GM21447 (cell line): Measurements from ENCODE around the gene PRDX1.
"Not testable (repeated sequence)": the region's sequence is repeated elsewhere in the genome, so short reads cannot be mapped to it uniquely, and the experiment has no call there.

ENCODE experiments used
- ATAC-seq: cut with Tn5 transposase; IDR thresholded peaks from one replicate; pipeline ENCODE4 v1.9.1; 2021; ENCODE audit not compliant: unreplicated experiment

The PRDX1 gene

DNA sequence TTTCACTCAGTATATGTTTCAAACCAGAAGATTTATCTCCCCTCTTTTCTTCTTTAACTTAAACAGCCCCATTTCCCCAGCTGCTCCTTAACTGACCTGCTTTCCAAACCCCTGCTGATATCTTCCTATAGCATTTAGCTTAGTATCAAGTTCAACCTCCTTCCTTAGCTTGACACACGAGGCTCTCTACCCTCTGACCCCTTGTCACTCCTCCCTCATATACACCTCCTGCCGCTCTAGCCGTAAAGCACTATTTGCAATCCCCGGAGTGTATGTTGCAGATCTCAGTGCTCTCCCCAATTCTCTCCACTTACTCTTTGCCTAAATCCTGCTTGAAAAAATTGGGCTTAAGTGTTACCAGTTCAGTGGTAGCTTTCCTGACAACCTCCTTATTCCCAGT, 15.2 kb upstream of the PRDX1 start:
- no peak for ATAC-seq

DNA sequence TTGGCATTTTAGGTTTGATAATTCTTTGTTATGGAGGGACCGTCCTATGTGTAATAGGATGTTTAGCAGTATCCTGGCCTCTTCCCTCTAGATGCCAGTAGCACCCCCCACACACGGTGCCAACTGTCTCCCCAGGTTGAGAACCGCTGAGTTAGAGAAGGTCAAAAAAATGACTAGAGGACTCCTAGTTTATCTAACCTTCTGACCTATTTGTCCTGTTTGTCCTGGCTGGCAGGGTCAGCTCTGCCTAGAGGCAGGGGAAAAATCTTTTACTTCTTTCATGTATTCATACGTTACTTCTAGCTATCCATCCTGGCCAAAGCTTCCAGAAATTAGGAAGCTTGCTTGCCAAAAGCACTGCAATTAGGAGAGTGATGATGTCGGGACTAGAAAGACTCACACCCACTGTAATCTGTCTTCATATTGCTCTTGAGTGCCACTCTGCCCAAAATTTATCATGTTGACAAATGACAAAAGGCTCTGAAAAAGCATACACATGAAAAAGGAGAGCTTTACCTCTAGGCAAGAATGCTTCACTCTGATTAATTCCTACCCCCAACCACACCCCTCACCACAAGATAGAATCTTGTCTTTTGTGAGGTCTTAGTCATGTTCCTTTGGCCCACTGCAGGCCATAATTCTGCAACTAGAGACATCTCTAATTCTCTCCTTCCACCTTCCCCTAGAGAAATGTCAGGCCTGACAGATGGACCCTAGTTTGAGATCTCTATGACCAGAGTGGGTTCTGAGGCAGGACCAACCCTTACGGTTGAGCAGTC, 14.5 kb upstream of the PRDX1 start:
- ATAC-seq: no peak

DNA sequence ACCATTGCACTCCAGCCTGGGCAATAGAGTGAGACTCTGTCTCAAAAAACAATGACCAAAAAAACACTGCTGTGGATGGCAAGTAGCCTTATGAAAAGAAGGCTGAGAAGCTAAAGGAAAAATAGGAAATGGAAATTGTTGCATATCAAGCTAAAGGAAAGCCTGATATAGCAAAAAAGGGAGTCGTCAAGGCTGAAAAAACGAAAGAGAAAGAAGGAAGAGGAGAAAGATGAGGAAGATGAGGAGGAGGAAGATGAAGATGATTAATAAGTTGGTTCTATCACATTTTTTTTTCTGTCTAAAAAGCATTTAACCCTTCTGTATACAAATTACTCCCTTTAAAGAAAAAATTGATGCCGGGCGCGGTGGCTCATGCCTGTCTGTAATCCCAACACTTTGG, 10.2 kb upstream of the PRDX1 start:
- no peak for ATAC-seq

DNA sequence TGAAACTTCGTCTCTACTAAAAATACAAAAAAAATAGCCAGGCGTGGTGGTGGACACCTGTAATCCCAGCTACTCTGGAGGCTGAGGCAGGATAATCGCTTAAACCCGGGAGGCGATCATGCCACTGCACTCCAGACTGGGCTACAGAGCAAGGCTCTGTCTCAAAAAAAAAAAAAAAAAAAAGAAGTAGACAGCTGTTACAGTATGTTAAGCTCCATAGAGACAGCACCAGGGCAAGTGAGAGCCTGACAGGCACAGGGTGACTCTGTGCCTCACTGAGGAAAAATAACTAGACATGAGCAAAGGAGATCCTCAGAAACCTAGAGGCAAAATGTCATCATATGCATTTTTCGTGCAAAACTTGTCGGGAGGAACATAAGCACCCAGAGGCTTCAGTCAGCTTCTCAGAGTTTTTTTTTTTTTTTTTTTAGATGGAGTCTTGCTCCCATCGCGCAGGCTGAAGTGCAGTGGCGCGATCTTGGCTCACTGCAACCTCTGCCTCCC, 9.0 kb upstream of the PRDX1 start:
- ATAC-seq: no peak

DNA sequence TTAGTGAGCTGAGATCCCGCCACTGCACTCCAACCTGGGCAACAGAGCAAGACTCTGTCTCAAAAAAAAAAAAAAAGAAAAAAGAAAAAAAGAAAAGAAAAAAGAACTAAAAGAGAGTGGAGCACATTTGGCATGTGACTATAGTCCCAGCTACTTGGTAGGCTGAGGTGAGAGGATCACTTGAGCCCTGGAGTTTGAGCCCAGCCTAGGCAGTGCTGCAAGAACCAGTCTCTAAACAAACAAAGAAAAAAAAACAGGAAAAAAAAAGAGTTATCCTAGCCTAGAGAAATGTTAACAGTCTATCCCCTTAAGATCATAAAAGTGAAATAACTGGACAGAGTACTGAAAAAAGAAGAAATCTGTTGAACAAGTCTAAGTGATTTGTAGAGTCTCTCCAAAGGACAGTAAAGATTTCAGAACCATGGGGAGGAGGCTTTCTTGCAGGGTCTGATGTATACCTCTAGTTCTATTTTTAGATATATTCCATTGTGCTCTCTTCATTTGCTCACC, 4.5 kb upstream of the PRDX1 start:
- no peak for ATAC-seq

DNA sequence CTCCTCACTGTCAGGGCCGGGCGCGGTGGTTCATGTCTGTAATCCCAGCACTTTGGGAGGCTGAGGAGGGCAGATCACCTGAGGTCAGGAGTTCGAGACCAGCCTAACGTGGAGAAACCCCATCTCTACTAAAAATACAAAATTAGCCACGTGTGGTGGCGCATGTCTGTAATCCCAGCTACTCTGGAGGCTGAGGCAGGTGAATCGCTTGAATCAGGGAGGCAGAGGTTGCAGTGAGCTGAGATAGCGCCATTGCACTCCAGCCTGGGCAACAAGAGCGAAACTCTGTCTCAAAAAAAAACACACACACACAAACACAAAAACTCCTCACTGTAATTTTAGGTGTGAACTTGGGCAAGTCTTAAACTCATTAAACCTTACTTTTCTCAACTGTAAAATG, 2.3 kb upstream of the PRDX1 start:
- not testable (repeated sequence) for ATAC-seq

DNA sequence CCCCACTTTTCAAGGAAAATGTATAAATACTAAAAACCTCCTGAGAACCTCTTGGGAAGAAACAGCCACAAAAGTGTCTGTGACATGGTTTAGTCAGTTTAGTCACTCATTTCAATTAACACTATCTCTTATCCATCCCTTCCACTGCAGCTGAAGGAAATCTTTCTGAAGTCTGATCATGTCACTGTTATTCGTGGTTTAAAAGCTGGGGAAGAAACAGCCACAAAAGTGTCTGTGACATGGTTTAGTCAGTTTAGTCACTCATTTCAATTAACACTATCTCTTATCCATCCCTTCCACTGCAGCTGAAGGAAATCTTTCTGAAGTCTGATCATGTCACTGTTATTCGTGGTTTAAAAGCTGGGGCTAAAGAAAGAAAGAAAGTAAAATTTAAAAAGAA, 1.8 kb upstream of the PRDX1 start:
- not testable (repeated sequence) for ATAC-seq

DNA sequence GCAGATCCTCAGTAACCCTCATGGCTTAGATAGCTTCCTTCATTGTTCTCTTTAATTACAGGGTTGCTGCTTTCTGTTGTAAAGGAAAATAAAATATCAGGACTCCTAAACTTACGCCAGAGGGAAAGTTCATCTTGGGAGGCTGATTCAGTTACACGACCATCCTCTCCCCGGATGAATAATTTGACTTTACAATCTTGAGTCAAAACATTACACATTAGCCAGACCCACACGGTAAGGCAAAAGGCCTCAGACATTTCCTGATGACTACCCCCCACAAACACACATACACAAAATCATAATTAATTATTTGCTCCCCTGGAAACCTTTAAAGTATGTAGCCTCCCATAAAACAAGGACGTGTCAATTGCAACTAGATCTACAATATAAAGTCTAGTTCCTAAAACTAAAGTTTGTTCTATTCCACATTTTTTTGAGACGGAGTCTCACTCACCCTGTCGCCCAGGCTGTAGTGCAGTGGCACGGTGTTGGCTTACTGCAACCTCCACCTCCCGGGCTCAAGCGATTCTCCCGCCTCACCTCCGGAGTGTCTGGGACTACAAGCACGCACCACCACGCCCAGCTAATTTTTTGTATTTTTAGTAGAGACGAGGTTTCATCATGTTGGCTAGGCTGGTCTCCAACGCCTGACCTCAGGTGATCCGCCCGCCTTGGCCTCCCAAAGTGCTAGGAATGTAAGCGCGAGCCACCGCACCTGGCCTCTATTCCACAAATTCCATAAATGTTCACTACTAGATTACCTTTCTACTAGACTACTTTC, 830 bp upstream of the PRDX1 start:
- no peak for ATAC-seq

DNA sequence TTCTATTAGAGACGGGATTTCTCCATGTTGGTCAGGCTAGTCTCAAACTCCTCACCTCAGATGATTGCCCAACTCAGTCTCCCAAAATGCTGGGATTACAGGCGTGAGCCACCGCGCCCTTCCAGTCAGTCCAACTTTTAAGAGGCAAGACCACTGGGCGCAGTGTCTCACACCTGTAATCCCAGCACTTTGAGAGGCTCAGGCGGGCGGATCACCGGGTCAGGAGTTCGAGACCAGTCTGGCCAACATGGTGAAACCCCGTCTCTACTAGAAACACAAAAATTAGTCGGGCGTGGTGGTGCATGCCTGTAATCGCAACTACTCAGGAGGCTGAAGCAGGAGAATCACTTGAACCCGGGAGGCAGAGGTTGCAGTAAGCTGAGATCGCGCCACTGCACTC, 1.9 kb downstream of the PRDX1 start:
- ATAC-seq: not testable (repeated sequence)

DNA sequence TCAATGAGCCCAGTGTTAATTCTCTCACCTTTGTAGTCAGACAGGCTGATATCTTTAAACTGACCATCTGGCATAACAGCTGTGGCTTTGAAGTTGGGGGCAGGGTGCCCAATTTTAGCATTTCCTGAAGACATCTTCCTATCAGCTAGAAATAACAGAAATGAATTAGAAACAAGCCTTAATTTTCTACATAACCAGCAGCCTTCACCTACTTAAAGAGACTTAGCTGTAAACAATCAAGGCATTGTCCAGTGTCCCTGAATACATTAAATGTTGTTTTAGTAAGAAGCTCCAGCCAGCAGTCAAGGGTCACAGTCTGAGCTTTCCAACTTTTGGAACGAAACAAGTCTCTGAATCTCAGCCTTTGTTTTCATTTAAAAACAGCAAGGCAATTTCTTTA, 2.8 kb downstream of the PRDX1 start:
- ATAC-seq: no peak

DNA sequence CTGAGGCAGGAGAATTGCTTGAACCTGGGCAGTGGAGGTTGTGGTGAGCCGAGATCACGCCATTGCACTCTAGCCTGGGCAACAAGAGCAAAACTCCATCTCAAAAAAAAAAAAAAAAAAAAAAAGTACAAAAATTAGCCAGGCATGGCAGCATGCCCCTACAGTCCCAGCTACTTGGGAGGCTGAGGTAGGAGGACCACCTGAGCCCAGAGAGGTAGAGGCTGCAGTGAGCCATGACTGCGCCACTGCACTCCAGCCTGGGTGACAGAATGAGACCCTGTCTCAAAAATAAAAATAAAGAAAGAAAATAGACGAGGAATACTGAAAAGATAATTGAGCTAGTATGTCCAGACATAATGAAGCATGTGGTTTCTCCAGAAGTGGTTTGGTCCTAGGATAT, 3.3 kb downstream of the PRDX1 start:
- ATAC-seq: not testable (repeated sequence)

DNA sequence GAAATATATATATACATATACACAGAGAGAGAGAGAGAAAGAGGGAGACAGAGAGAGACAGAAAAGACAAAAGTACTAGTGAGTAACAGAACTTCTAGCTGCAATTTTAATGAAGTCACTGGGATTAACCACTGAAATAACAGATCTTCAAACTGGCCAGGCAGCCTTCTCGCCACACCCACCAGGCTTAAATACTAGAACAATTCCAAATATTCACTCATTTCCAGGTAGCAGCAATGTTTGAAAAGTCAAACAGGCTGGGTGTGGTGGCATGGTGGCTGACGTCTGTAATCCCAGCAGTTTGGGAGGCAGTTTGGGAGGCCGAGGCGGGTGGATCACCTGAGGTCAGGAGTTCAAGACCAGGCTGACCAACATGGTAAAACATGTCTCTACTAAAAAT, 5.2 kb downstream of the PRDX1 start:
- ATAC-seq: no peak

DNA sequence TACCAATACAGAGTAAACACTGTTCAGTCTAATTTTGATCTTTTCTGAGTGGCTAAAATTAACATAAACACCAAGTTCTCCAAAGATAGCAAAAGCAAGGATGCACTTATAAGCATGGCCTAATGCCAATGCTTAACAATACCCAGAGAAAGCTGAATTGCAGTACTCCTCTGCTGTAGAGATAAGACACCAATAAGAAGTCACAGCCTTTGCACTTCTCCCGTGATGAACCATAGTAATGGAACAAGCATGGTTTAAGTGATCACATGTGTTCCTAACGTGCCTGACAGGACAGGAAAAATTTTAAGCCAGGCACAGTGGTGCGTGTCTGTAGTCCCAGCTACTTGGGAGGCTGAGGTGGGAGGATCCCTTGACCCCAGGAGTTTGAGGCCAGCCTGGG, 5.6 kb downstream of the PRDX1 start:
- no peak for ATAC-seq

DNA sequence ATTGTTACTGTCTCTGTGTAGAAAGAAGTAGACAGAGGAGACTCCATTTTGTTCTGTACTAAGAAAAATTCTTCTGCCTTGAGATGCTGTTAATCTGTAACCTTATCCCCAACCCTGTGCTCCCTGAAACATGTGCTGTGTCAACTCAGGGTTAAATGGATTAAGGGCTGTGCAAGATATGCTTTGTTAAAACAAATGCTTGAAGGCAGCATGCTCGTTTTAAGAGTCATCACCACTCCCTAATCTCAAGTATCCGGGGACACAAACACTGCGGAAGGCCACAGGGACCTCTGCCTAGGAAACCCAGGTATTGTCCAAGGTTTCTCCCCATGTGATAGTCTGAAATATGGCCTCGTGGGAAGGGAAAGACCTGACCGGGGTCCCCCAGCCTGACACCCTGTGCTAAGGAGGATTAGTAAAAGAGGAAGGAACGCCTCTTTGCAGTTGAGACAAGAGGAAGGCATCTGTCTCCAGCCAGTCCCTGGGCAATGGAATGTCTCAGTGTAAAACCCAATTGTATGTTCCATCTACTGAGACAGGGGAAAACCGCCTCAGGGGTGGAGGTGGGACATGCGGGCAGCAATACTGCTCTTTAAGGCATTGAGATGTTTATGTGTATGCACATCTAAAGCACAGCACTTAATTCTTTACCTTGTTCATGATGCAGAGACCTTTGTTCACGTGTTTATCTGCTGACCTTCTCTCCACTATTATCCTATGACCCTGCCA, 8.0 kb downstream of the PRDX1 start:
- ATAC-seq: not testable (repeated sequence)

DNA sequence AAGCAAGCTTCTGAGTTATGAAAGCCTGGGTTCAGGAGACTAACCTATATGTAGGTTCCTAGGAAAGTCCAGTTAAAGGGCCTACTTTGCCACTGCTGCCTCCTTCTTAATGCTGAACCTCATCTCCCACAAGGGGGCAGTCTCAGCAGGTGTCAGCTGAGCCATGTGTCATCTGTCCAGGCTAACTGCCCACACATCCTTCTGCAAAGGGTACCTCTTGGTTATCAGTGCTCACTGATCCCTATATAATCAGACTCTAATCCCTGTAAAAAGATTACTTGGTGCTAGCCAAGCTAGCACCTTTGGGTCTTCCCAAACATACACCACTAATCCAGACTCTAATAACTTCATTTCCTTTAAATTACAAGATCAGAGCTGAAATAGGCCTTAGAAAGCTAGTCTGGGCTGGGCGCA, 9.0 kb downstream of the PRDX1 start:
- ATAC-seq: no peak

DNA sequence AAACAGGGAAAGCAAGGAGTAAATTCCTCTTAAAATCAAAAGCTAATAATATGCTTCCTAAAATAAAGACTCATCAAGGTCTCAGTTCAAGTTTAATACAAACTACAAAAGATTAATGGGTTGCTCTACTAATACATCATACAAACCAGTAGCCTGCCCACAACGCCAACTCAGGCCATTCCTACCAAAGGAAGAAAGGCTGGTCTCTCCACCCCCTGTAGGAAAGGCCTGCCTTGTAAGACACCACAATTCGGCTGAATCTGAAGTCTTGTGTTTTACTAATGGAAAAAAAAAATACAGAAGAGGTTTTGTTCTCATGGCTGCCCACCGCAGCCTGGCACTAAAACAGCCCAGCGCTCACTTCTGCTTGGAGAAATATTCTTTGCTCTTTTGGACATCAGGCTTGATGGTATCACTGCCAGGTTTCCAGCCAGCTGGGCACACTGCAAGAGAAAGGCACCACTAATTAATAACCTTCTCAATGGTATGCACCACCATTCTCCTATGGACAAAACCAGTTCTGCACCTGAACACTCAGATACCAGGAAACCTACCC, 10.6 kb downstream of the PRDX1 start:
- no peak for ATAC-seq

DNA sequence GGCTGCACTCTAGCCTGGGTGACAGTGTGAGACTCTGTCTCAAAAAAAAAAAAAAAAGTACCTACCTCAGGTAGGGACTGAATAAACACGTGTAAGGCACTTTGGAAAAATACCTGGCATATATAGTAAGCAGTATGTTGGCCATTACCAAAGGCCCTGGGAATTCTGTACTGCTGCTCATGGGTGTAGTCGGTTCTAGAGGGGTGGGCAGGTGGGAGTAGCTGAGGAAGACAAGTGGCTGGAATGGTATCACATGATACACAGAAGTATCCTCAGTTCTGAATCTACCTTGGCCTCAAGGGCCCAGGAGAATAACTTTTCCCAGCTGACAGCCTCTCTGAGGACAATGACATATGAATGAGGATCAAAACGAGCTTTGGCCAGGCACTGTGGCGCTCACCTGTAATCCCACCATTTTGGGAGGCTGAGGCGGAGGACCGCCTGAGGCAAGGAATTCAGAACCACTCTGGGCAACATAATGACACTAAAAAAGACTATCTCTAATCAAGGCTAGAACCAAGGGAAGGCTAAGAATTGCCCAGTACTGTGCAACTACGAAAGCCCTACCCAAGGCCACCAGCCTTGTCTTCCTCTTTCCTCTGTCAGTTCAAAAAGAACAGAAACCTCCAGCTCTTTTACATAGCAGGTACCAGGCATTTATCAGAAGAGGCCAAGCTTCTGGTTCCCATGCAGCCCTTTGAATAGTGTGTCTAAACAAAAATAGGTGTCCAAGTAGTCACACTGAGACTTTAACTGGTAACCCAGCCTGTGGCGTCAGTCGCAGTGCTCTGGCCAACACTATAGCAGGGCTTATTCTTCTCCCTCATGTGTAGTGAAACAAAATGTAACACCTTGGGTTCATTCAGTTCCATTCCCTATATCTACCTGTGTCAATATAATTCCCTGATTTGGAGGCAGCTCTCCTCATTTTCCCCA, 11.4 kb downstream of the PRDX1 start:
- no peak for ATAC-seq

DNA sequence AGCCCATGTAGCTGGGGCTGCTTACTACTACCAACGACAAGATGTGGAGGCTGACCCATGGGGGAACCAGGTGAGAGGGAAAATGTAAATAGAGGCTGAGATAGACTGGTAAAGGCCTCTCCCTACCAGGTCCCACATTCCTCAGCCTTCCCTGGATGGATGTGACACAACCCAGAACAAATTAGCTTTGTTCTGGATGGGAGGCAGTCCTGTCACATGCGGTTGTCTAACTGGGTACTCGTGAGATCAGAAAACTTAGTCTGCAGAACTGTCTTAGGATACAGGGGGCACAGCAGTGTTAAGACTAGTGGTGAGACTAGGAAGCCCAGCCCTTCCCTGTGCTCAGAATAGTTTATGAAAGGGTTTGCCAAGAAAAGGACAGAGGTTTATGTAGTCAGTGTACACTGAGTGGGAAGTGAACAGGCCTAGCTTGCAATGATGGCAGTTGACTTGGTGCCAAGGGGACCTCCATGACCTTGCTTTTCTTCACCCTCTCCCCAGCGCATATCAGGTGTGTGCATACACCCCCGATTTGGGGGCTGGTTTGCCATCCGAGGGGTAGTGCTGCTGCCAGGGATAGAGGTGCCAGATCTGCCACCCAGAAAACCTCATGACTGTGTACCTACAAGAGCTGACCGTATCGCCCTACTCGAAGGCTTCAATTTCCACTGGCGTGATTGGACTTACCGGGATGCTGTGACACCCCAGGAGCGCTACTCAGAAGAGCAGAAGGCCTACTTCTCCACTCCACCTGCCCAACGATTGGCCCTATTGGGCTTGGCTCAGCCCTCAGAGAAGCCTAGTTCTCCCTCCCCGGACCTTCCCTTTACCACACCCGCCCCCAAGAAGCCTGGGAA, 13.2 kb downstream of the PRDX1 start:
- no peak for ATAC-seq

DNA sequence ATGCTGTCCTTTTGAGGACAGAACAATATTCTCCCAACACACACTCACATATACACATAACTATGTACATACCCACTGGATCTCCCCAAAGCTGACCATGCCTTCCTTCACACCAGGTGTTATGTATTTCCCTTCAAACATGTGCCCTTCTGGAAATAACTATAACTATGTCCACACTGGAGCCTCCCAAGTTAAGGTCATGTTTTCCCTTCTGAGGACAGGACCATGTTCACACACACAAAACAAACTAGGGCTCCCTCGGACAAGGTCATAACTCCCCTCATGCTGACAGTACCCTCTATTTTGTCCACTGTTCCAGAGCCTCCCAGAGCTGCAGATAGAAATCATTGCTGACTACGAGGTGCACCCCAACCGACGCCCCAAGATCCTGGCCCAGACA, 13.8 kb downstream of the PRDX1 start:
- ATAC-seq: no peak
